Measurements from ENCODE around the gene ERP27.

ERP27 gene

GRCh38 chr12:14959126-14959440 lies 20.7 kb upstream of the ERP27 start:
- DNase-seq = peak; percentile 17

- DNase-seq = no peak
Observed at GRCh38 chr12:14958361-14959125, 20.2 kb upstream of the ERP27 start.

DNA sequence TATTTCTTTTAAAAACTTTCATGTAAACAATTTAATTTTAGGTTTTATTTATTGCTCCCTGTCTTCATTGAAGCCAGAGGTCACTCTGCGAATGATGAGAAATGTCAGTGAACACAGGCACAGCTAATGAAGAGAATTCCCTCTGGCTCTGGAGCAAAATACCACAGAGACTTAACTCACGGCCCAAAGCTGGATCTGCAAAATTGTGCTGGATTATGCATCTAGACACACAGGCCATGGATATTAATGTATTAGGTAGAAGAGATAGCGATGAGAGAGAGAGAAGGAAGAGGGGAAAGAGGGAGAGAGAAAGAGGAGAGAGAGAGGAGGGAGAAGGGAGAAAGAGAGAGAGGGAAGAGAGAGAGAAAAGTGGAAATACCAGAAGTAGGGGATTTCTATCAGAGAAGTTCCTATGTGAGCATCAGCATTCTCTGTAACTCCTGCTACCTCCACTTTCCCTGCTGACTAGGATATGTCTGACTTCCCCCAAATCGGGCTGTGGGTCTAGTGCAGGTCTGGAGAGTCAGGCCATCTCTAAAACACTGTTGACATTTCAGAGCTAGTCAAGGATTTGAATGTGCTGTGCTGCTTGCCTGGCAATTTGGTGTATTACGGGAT lies 19.3 kb upstream of the ERP27 start:
- DNase-seq = no peak

- no peak for DNase-seq
Observed at GRCh38 chr12:14956905-14957304, 18.6 kb upstream of the ERP27 start.

DNA sequence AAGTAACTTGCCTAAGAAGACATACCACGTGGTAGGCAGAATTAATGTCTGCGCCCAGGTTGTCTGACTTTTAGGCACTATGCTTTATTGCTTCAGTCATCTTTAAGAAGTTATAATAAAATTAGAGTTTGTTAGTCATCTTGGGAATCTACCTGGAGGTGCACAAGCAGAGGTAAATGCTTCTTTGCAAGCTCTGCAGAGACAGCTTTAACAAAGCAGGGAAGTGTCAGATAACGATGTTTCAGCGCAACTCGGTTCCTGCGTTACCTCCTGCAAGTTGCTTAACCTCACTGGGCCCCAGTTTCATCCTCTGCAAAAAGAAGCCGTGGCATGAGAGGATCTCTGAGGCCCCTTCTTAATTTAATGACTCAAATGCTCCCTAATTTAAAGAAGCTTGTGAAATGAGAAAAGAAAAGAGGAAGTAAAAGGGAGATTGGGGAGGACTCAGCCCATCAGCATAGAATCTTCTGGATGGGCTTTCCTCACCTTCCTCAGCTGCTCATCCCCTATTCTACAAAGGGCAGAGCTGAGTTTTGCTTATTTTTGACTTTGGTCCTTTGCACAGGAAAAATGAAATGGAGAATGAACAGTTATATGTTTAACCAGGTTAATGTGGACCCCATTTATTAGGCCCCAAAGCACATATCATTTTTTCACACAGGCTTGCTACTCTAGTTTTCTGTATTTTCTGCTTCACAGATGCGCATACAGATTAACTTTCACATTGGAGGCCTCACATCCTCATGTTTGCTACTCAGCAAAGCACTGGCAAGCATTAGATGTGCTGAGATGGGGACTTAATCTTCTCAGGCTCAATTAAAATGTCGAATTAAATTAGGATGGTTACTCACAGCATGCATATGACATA lies 17.9 kb upstream of the ERP27 start:
- DNase-seq = peak; percentile 43

DNA sequence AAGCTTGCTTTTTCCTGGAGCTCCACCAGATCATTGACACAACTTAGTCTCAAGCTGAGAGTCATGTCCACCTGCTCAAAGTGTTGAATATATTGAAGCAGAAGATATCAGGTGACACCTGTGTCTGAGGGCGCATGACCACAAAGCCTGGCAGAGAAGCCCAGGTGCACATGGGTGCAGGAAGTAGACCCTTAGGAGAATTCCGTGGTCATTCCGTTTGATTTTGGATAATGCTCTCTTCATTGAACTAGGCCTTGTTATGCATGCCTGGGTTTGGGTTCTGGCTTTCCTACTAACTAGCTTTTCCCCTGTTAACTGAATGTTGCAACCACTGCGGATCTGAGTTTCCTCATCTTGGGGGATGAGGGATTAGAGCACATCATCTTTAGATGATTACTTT lies 15.9 kb upstream of the ERP27 start:
- DNase-seq = peak; percentile 37

DNA sequence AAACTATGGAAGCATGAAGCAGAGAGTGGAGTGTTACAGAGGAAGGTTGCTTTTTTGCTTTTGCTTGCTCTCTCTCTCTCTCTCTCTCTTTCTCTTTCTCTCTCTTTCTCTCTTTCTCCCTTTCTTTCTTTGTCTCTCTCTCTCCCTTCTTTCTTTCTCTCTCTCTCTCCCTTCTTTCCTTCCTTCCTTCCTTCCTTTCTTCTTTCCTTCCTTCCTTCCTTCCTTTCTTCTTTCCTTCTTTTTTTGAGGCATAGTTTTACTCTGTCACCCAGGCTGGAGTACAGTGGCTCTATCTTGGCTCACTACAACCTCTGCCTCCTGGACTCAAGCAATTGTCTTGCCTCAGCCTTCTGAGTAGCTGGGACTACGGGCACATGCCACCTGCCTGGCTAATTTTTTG lies 15.4 kb upstream of the ERP27 start:
- no peak for DNase-seq

- peak; percentile 71 for DNase-seq
Observed at GRCh38 chr12:14952299-14952921, 14.1 kb upstream of the ERP27 start.

DNA sequence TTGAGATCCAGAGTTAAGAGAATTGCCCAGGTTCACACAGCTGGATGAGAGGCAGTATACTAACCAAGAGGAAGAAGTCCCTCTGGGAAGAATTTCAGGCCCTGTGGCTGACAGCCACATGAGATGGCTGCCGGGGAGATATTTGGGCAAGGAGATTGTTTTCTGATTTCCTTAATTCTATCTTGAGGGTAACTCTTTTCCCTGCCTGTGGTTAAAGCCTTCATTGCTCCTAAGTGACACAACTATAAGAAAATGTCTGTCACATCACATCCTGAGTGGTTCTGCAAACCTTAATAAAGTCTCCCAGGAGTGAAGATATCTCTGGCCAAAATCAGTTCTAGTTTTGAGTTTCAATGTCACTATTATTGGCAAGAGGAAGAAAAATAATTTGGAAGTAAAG lies 13.5 kb upstream of the ERP27 start:
- DNase-seq = no peak

GRCh38 chr12:14950982-14951746 lies 12.8 kb upstream of the ERP27 start:
- no peak for DNase-seq

DNA sequence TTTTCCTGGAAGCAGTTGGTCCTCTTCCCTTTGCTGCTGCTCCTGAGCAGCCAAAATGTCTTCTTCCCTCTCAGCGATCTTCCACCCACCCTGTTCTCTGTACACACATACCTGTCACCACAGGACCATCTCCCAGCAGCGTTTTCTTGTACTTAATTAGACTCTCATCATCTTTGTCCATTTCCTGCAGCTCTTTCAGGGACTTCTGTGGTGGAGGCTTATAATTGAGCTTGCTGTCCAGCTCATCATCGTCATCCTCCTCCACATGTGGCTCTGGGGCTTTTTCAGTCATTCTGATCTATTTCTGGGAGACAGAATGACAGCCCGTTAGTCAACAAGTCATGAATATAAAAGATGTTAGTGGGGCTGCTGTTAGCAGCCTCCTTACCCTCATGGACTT lies 12.1 kb upstream of the ERP27 start:
- DNase-seq = no peak

GRCh38 chr12:14949631-14950030 lies 11.3 kb upstream of the ERP27 start:
- DNase-seq = no peak

- peak; percentile 74 for DNase-seq
Observed at GRCh38 chr12:14948672-14949071, 10.3 kb upstream of the ERP27 start.

DNA sequence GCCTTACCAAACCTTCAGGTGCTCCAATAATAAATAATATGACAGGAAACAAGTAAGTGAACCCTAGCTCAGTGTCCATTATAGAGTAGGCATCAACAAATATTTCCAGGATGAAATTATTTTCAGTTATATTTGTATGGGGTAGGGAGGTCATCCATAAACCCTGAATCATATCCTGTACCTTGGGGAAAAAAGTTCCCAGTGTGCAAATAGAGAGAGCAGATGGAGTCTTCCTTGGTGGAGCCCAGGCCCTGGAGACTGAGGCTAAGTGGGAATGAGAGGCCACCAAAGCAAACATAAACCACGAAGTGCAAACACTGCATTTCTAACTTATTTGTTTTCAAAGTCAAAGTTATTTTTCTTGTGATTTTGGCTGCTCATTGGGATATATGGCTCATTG lies 8.5 kb upstream of the ERP27 start:
- DNase-seq = no peak

- no peak for DNase-seq
Observed at GRCh38 chr12:14946162-14946561, 7.8 kb upstream of the ERP27 start.

- DNase-seq = no peak
Observed at GRCh38 chr12:14942196-14942931, 4.0 kb upstream of the ERP27 start.

GRCh38 chr12:14941369-14941768 lies 3.0 kb upstream of the ERP27 start:
- no peak for DNase-seq

DNA sequence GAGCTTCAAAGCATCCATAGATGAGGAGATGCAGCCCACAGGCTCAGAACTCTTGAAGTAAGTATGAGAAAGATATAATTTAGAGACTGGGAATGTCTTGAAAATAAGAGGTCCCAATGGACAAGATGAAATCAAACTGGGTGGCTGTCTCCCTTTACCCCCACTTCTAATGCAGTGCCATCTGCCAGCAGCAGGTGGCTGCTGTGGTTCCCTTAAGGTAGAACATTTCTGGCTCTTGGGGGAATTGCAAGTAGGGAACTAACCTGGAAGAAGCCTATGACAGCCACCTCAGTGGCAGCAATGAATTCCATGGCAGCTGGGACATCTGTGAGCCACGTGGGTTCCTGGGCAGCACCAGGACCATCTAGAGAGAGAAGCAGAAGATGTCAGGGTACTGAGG lies 648 bp downstream of the ERP27 start:
- peak; percentile 15 for DNase-seq

- DNase-seq = no peak
Observed at GRCh38 chr12:14937014-14937413, 1.3 kb downstream of the ERP27 start.

GRCh38 chr12:14936224-14936861 lies 2.0 kb downstream of the ERP27 start:
- no peak for DNase-seq

GRCh38 chr12:14935031-14935430 lies 3.3 kb downstream of the ERP27 start:
- no peak for DNase-seq
